HG03097 (cell line): ENCODE results near the gene RIPOR3.

Experiments
- ATAC-seq: cut with Tn5 transposase; IDR thresholded peaks from one replicate; pipeline ENCODE4 v1.9.1; 2021; ENCODE audit not compliant: unreplicated experiment, low FRiP score

RIPOR3 gene

GRCh38 chr20:50690650-50691572 lies at the start of gene RIPOR3:
Gene RIPOR3 (minus strand): TSS chr20:50691542. CDS start chr20:50691128, 414 bp downstream.
- ATAC-seq: no peak

GRCh38 chr20:50737352-50737751 lies 46.0 kb upstream of the RIPOR3 start:
- ATAC-seq: no peak

GRCh38 chr20:50735813-50736212 lies 44.5 kb upstream of the RIPOR3 start:
- ATAC-seq: no peak

GRCh38 chr20:50734730-50735679 lies 43.7 kb upstream of the RIPOR3 start:
- ATAC-seq: no peak

- no peak for ATAC-seq
Measured at GRCh38 chr20:50733644-50734349, 42.5 kb upstream of the RIPOR3 start.

GRCh38 chr20:50731930-50732690 lies 40.8 kb upstream of the RIPOR3 start:
- ATAC-seq: no peak

- ATAC-seq: peak; percentile 88
Measured at GRCh38 chr20:50731055-50731929, 40.0 kb upstream of the RIPOR3 start, which contains the start of gene PARD6B. Gene PARD6B (plus strand): TSS chr20:50731580. CDS start chr20:50731787, 207 bp downstream.

GRCh38 chr20:50730765-50731054 lies 39.4 kb upstream of the RIPOR3 start:
- ATAC-seq: no peak

- no peak for ATAC-seq
Measured at GRCh38 chr20:50729901-50730764, 38.8 kb upstream of the RIPOR3 start.

- ATAC-seq: no peak
Measured at GRCh38 chr20:50728981-50729874, 37.9 kb upstream of the RIPOR3 start.

- no peak for ATAC-seq
Measured at GRCh38 chr20:50728486-50728980, 37.2 kb upstream of the RIPOR3 start.

- ATAC-seq: no peak
Measured at GRCh38 chr20:50727792-50728485, 36.6 kb upstream of the RIPOR3 start.

GRCh38 chr20:50726955-50727791 lies 35.8 kb upstream of the RIPOR3 start:
- ATAC-seq: no peak

- ATAC-seq: no peak
Measured at GRCh38 chr20:50725724-50726005, 34.3 kb upstream of the RIPOR3 start.

- no peak for ATAC-seq
Measured at GRCh38 chr20:50724851-50725723, 33.7 kb upstream of the RIPOR3 start.
